Measurements from ENCODE around the gene PSMC5. TPM values are rescaled to one million over a fixed set of nuclear protein-coding genes. Genes with fewer than 3 reads are reported as not detected.

Gene PSMC5
- polyA plus RNA-seq, 1 donor from 2014 or later, result 69.5 TPM

GRCh38 chr17:63832455-63832854 lies 5.2 kb downstream of the PSMC5 start:
- Histone ChIP-seq H4K20me1 (ENCODE audit: insufficient read depth) (no peaks in the 10 kb centered on the region), H2AFZ (ENCODE audit: low read depth, low read length) (no peak overlapping the region), H3F3A (ENCODE audit: insufficient read depth, low read length, poor library complexity, severe bottlenecking) (peaks cover 4% of the 10 kb centered on the region), H3K4me3 (ENCODE audit: low read length) (no peak overlapping the region), H3K27ac (ENCODE audit: low read length) (no peak overlapping the region), H3K9ac (ENCODE audit: low read length) (no peak overlapping the region), H3K9me2 (ENCODE audit: insufficient read depth, low read length) (no peaks in the 10 kb centered on the region), H3K79me2 (replicated peaks; ENCODE audit: insufficient read depth, low read length) (peaks cover 21% of the 10 kb centered on the region), H3K4me2 (ENCODE audit: low read length) (no peak overlapping the region), H3K9me3 (ENCODE audit: low read length) (no peaks in the 10 kb centered on the region), H3K27me3 (ENCODE audit: insufficient read depth, low read depth, low read length) (no peaks in the 10 kb centered on the region), H3K36me3 (ENCODE audit: insufficient read depth, low read length) (no peaks in the 10 kb centered on the region)
- TF ChIP-seq TAF1 (IDR thresholded peaks at IDR 0.05; ENCODE audit: low read depth) (no peak), EZH2 (IDR thresholded peaks at IDR 0.05; ENCODE audit: borderline replicate concordance, insufficient read depth, low read length, poor library complexity, severe bottlenecking) (no peak), POLR2AphosphoS5 (IDR thresholded peaks at IDR 0.05) (no peak), MXI1 (conservative IDR thresholded peaks at IDR 0.05; ENCODE audit: poor library complexity, severe bottlenecking) (no peak)
- TF ChIP-seq, protein P1, sequence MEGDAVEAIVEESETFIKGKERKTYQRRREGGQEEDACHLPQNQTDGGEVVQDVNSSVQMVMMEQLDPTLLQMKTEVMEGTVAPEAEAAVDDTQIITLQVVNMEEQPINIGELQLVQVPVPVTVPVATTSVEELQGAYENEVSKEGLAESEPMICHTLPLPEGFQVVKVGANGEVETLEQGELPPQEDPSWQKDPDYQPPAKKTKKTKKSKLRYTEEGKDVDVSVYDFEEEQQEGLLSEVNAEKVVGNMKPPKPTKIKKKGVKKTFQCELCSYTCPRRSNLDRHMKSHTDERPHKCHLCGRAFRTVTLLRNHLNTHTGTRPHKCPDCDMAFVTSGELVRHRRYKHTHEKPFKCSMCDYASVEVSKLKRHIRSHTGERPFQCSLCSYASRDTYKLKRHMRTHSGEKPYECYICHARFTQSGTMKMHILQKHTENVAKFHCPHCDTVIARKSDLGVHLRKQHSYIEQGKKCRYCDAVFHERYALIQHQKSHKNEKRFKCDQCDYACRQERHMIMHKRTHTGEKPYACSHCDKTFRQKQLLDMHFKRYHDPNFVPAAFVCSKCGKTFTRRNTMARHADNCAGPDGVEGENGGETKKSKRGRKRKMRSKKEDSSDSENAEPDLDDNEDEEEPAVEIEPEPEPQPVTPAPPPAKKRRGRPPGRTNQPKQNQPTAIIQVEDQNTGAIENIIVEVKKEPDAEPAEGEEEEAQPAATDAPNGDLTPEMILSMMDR (IDR thresholded peaks at IDR 0.05; ENCODE audit: poor library complexity, severe bottlenecking), result no peak

GRCh38 chr17:63833026-63833740 lies 6.0 kb downstream of the PSMC5 start:
- Histone ChIP-seq H3F3A (ENCODE audit: insufficient read depth, low read length, poor library complexity, severe bottlenecking) (peaks cover 1% of the 10 kb centered on the region), H3K27me3 (ENCODE audit: insufficient read depth, low read depth, low read length) (no peaks in the 10 kb centered on the region), H2AFZ (ENCODE audit: low read depth, low read length) (no peak overlapping the region), H3K4me2 (ENCODE audit: low read length) (no peak overlapping the region), H3K36me3 (ENCODE audit: insufficient read depth, low read length) (no peaks in the 10 kb centered on the region), H3K9me2 (ENCODE audit: insufficient read depth, low read length) (no peaks in the 10 kb centered on the region), H3K9ac (ENCODE audit: low read length) (no peak overlapping the region), H3K4me3 (ENCODE audit: low read length) (no peak overlapping the region), H3K9me3 (ENCODE audit: low read length) (no peaks in the 10 kb centered on the region), H3K79me2 (replicated peaks; ENCODE audit: insufficient read depth, low read length) (peaks cover 15% of the 10 kb centered on the region), H3K27ac (ENCODE audit: low read length) (no peak overlapping the region), H4K20me1 (ENCODE audit: insufficient read depth) (no peaks in the 10 kb centered on the region)
- no peak for TF ChIP-seq SMC3 (conservative IDR thresholded peaks at IDR 0.05; ENCODE audit: poor library complexity)
- no peak for TF ChIP-seq EP300 (conservative IDR thresholded peaks at IDR 0.05; ENCODE audit: poor library complexity, severe bottlenecking)
- TF ChIP-seq, protein P1 (IDR thresholded peaks at IDR 0.05; ENCODE audit: poor library complexity, severe bottlenecking), result no peak
- no peak for TF ChIP-seq POLR2AphosphoS5 (IDR thresholded peaks at IDR 0.05)
- no peak for TF ChIP-seq MXI1 (conservative IDR thresholded peaks at IDR 0.05; ENCODE audit: poor library complexity, severe bottlenecking)
- TF ChIP-seq TAF1 (IDR thresholded peaks at IDR 0.05; ENCODE audit: low read depth), result no peak
- TF ChIP-seq, protein P2, sequence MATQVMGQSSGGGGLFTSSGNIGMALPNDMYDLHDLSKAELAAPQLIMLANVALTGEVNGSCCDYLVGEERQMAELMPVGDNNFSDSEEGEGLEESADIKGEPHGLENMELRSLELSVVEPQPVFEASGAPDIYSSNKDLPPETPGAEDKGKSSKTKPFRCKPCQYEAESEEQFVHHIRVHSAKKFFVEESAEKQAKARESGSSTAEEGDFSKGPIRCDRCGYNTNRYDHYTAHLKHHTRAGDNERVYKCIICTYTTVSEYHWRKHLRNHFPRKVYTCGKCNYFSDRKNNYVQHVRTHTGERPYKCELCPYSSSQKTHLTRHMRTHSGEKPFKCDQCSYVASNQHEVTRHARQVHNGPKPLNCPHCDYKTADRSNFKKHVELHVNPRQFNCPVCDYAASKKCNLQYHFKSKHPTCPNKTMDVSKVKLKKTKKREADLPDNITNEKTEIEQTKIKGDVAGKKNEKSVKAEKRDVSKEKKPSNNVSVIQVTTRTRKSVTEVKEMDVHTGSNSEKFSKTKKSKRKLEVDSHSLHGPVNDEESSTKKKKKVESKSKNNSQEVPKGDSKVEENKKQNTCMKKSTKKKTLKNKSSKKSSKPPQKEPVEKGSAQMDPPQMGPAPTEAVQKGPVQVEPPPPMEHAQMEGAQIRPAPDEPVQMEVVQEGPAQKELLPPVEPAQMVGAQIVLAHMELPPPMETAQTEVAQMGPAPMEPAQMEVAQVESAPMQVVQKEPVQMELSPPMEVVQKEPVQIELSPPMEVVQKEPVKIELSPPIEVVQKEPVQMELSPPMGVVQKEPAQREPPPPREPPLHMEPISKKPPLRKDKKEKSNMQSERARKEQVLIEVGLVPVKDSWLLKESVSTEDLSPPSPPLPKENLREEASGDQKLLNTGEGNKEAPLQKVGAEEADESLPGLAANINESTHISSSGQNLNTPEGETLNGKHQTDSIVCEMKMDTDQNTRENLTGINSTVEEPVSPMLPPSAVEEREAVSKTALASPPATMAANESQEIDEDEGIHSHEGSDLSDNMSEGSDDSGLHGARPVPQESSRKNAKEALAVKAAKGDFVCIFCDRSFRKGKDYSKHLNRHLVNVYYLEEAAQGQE (IDR thresholded peaks at IDR 0.05; ENCODE audit: borderline replicate concordance), result no peak
- no peak for TF ChIP-seq RAD21 (conservative IDR thresholded peaks at IDR 0.05)
- no peak for TF ChIP-seq EZH2 (IDR thresholded peaks at IDR 0.05; ENCODE audit: borderline replicate concordance, insufficient read depth, low read length, poor library complexity, severe bottlenecking)
